ENCODE results near the gene SPRY2.
"Not testable (repeated sequence)": the region's sequence is repeated elsewhere in the genome, so short reads cannot be mapped to it uniquely, and the experiment has no call there.

Gene SPRY2

DNA sequence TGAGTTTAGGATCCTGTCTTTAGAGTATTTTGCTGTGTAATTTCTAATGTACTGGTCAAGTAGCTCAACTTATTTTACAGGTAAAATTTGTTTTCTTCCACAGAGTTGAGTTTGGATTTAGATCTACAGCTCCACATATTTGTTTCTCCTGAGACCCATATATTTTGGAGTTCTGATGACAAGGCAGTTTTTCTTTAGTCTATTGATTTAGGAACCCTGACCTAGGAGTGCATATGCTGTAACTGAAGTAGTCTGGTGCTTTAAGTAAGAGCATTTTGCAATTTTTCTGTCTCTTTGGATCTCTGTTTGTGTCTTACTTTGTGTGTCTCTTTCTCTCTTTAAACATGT, 19.5 kb upstream of the SPRY2 start:
- H3K9me3 ChIP-seq (ENCODE audit: control insufficient read depth, insufficient read depth, low read length) = no peaks in the 10 kb centered on the region
- H4K20me1 ChIP-seq (ENCODE audit: control insufficient read depth, insufficient read depth, low read depth, low read length) = no peaks in the 10 kb centered on the region
- no peaks in the 10 kb centered on the region for H3K36me3 ChIP-seq (ENCODE audit: control insufficient read depth, low read length)
- no peaks in the 10 kb centered on the region for H3K9me2 ChIP-seq (replicated peaks; ENCODE audit: control insufficient read depth, low read length)
- no peak overlapping the region for H3K27ac ChIP-seq (ENCODE audit: low read depth, low read length)
- H3K4me3 ChIP-seq (ENCODE audit: low read length) = no peak overlapping the region
- no peaks in the 10 kb centered on the region for H3F3A ChIP-seq (ENCODE audit: control insufficient read depth, insufficient read depth)
- H3K4me2 ChIP-seq (ENCODE audit: low read length) = no peak overlapping the region
- H3K27me3 ChIP-seq (ENCODE audit: control insufficient read depth, low read length) = no peaks in the 10 kb centered on the region; the same call in 1 of the 2 replicates
- no peaks in the 10 kb centered on the region for H3K79me2 ChIP-seq (ENCODE audit: control insufficient read depth, low read length)
- TF ChIP-seq EZH2phosphoT487 (IDR thresholded peaks at IDR 0.05; ENCODE audit: borderline replicate concordance, low read length) = no peak
- H3K4me1 ChIP-seq (ENCODE audit: control insufficient read depth, low read length) = no peaks in the 10 kb centered on the region

DNA sequence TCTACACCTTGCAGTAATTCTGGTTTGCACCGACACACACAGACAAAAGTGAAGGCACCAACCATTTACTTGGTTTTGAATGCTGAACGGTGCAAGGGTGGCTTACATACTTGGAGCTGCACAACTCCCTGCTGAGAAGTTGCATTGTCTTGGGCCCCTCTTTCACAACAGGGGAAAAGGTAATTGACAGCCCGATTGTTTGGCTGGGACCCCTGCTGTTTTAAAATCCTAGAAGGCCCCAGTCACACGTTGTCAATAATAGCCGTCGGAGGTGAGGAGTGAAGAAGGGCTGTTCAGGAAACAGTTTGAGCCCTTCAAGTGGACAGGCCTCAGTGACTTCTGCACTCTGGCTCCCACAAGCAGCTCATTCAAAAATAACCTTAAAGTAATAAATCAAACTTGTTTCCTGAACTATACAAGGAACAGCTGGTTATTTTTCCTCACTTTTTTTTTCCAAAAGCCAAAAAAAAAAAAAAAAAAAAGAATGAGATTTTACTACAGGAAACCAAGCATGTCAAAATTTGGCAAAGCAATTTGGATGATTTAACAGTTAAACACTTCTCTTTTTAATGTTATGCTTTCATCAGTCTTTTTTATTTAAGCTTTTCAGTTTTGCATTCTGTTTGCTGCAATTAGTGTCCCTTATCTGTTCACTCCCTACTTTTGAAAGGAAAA, 19.0 kb upstream of the SPRY2 start:
- TF ChIP-seq, protein P1, sequence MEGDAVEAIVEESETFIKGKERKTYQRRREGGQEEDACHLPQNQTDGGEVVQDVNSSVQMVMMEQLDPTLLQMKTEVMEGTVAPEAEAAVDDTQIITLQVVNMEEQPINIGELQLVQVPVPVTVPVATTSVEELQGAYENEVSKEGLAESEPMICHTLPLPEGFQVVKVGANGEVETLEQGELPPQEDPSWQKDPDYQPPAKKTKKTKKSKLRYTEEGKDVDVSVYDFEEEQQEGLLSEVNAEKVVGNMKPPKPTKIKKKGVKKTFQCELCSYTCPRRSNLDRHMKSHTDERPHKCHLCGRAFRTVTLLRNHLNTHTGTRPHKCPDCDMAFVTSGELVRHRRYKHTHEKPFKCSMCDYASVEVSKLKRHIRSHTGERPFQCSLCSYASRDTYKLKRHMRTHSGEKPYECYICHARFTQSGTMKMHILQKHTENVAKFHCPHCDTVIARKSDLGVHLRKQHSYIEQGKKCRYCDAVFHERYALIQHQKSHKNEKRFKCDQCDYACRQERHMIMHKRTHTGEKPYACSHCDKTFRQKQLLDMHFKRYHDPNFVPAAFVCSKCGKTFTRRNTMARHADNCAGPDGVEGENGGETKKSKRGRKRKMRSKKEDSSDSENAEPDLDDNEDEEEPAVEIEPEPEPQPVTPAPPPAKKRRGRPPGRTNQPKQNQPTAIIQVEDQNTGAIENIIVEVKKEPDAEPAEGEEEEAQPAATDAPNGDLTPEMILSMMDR (IDR thresholded peaks at IDR 0.05; ENCODE audit: low read depth, low read length, poor library complexity, severe bottlenecking) = no peak
- no peak for TF ChIP-seq EZH2phosphoT487 (IDR thresholded peaks at IDR 0.05; ENCODE audit: borderline replicate concordance, low read length)
- Histone ChIP-seq H3K9me3 (ENCODE audit: control insufficient read depth, insufficient read depth, low read length) (no peaks in the 10 kb centered on the region), H3K79me2 (ENCODE audit: control insufficient read depth, low read length) (no peaks in the 10 kb centered on the region), H3F3A (ENCODE audit: control insufficient read depth, insufficient read depth) (no peaks in the 10 kb centered on the region), H3K9me2 (replicated peaks; ENCODE audit: control insufficient read depth, low read length) (no peaks in the 10 kb centered on the region), H3K36me3 (ENCODE audit: control insufficient read depth, low read length) (no peaks in the 10 kb centered on the region), H3K4me1 (ENCODE audit: control insufficient read depth, low read length) (no peaks in the 10 kb centered on the region), H4K20me1 (ENCODE audit: control insufficient read depth, insufficient read depth, low read depth, low read length) (no peaks in the 10 kb centered on the region), H3K27me3 (ENCODE audit: control insufficient read depth, low read length) (no peaks in the 10 kb centered on the region; the same call in 1 of the 2 replicates), H3K4me3 (ENCODE audit: low read length) (no peak overlapping the region), H3K4me2 (ENCODE audit: low read length) (no peak overlapping the region), H3K27ac (ENCODE audit: low read depth, low read length) (no peak overlapping the region)

DNA sequence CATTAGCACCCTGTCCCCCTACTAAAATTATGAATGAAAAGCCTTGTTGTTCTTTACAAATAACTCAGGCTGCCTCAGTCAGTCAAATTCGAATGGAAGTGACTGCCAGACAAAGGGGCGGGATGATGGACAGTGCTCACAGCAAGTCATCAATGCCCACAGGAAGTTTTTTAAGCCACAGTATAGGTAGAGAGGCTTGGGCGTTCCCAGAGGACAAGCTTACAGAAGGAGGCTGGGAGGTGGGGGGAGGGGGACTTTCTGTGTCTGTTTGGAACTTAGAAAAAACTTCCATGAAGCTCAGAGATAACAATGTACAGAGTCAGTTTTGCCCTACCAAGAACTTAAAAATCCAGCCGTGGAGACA, 18.5 kb upstream of the SPRY2 start:
- no peak overlapping the region for H3K4me2 ChIP-seq (ENCODE audit: low read length)
- H3K4me1 ChIP-seq (ENCODE audit: control insufficient read depth, low read length) = no peaks in the 10 kb centered on the region
- TF ChIP-seq, protein P1 (IDR thresholded peaks at IDR 0.05; ENCODE audit: low read depth, low read length, poor library complexity, severe bottlenecking) = no peak
- TF ChIP-seq EZH2phosphoT487 (IDR thresholded peaks at IDR 0.05; ENCODE audit: borderline replicate concordance, low read length) = no peak
- no peaks in the 10 kb centered on the region for H3F3A ChIP-seq (ENCODE audit: control insufficient read depth, insufficient read depth)
- no peaks in the 10 kb centered on the region for H3K9me2 ChIP-seq (replicated peaks; ENCODE audit: control insufficient read depth, low read length)
- no peak overlapping the region for H3K27ac ChIP-seq (ENCODE audit: low read depth, low read length)
- H3K9me3 ChIP-seq (ENCODE audit: control insufficient read depth, insufficient read depth, low read length) = no peaks in the 10 kb centered on the region
- H3K4me3 ChIP-seq (ENCODE audit: low read length) = no peak overlapping the region
- no peaks in the 10 kb centered on the region for H3K79me2 ChIP-seq (ENCODE audit: control insufficient read depth, low read length)
- H3K36me3 ChIP-seq (ENCODE audit: control insufficient read depth, low read length) = no peaks in the 10 kb centered on the region
- H4K20me1 ChIP-seq (ENCODE audit: control insufficient read depth, insufficient read depth, low read depth, low read length) = no peaks in the 10 kb centered on the region
- no peaks in the 10 kb centered on the region; the same call in 1 of the 2 replicates for H3K27me3 ChIP-seq (ENCODE audit: control insufficient read depth, low read length)

DNA sequence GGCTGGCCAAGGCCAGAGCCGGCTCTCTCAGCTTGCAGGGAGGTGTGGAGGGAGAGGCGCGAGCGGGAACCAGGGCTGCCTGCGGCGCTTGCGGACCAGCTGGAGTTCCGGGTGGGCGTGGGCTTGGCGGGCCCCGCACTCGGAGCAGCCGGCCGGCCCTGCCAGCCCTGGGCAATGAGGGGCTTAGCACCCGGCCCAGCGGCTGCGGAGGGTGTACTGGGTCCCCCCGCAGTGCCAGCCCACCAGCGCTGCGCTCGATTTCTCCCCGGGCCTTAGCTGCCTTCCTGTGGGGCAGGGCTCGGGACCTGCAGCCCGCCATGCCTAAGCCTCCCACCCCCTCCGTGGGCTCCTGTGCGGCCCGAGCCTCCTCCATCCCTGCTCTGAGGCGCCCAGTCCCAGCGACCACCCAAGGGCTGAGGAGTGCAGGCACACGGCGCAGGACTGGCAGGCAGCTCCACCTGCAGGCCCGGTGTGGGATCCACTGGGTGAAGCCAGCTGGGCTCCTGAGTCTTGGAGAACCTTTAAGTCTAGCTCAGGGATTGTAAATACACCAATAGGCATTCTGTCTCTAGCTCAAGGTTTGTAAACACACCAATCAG, 14.7 kb upstream of the SPRY2 start:
- not testable (repeated sequence) for H3K4me3 ChIP-seq (ENCODE audit: low read length); H3K36me3 ChIP-seq (ENCODE audit: control insufficient read depth, low read length); H3K4me1 ChIP-seq (ENCODE audit: control insufficient read depth, low read length); H3F3A ChIP-seq (ENCODE audit: control insufficient read depth, insufficient read depth); H3K9me2 ChIP-seq (replicated peaks; ENCODE audit: control insufficient read depth, low read length); H3K27ac ChIP-seq (ENCODE audit: low read depth, low read length); H4K20me1 ChIP-seq (ENCODE audit: control insufficient read depth, insufficient read depth, low read depth, low read length); H3K79me2 ChIP-seq (ENCODE audit: control insufficient read depth, low read length); H3K4me2 ChIP-seq (ENCODE audit: low read length); H3K27me3 ChIP-seq (ENCODE audit: control insufficient read depth, low read length); H3K9me3 ChIP-seq (ENCODE audit: control insufficient read depth, insufficient read depth, low read length)
